AG04449 (cell line): ENCODE results near the gene SULT1A3.
"Not testable (repeated sequence)": the region's sequence is repeated elsewhere in the genome, so short reads cannot be mapped to it uniquely, and the experiment has no call there.

Experiments used
- CTCF ChIA-PET: fragments of 350-600 bp; formaldehyde crosslinking; extraction: SDS; loops from one replicate; lab custom pipeline; 2021; ENCODE audit warnings: antibody characterized with exemption; lab: Yijun Ruan, JAX
- POLR2A ChIA-PET: fragments of 400-600, 350-600 bp; formaldehyde crosslinking; extraction: SDS; loops from one replicate; lab custom pipeline; 2020; ENCODE audit warnings: antibody characterized with exemption, inconsistent platforms; lab: Yijun Ruan, JAX
- DNase-seq: peaks from one replicate; pipeline ENCODE4 v3.0.0-alpha.2; 2010; ENCODE audit warnings: low read depth, low spot score
- H3K4me3 ChIP-seq: 2 replicates; pipeline ENCODE4 v1.5.1; 2011; ENCODE audit warnings: low read depth, mild to moderate bottlenecking, control low read depth, low read length

The SULT1A3 gene

DNA sequence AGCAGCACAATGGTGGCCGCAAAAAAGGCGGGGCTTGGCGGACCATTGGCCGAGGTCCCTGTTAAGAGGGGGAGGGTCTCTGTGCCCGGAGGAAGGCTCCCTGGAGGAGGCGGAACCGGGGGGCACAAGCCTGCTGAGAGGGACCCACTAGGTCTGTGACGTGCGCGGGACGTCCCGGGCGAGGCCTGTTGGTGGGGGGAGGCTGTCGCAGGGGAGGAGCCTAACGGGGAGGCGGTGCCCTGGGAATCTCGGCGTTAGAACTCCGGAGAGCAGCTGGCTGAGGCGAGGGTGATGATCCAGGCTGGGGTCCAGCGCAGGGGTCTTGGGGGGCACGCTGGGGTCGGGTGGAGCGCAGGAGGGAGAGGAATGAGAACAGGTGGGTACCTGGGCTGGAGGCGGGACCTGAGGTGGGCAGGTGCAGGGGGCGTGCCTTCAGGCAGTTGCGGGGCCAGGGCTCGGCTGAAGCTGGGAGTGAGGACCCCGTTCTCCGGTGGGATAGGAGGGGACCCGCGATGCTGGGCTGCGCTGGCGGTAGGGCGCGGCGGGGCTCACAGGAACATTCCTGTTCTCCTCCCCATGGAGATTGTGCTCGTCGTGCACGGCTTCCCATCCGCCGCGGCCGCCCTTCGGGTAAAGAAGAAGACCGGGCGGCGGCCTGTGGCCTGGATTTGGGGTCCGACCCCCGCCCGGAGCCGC, 6.6 kb downstream of the SULT1A3 start:
- DNase-seq, POLR2A ChIA-PET, CTCF ChIA-PET: not testable (repeated sequence)
- peak overlapping the region; percentile 43 for H3K4me3 ChIP-seq

DNA sequence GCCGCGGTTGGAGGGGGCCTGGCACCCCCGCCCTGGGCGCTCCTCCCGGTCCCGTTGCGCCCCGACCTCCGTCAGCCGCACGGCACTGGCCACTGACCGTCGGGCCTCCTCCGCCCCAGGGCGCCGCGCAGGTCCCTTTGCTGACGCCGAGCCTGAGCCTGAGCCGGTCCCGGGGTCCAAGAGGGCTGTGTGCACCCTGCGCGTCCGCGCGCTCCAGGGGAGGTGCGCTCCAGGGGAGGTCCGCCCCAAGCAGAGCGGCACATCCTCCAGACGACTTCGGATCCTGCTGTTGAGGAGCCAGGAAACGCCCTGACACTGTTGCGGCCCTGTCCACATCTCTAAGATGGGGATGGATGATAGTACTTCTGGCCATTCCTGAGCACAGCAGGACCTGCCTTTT, 7.2 kb downstream of the SULT1A3 start:
- DNase-seq, POLR2A ChIA-PET, CTCF ChIA-PET, H3K4me3 ChIP-seq: not testable (repeated sequence)

DNA sequence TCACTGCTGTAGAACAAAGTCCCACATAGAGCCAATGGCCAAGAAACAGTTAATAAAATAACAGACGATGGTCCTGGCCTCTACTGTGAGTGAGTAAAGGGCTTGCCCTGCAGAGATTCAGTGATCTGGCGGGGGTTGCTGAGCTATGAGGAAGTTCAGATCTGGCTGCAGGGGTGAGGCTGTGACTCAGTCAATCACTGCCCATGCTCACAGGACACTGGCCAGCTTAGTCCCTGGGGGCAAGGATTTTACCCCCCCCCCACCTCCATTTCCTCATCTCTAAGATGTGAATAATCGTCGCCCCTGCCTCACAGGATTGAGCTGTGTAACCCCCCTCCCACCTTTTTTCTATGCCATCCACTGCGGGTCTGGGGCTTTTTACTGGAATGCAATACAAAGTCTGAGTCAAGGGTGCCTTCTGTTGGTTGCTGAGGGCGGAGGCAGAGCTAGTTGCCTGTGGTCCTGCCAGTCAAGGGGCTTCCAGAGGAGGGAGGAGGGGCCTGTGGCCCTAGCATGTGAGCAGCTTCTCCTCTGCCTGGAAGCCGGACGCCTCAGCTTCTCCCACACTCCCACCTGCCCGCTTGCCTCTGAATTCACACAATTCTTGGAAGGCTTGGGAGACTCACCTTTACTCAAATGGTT, 8.1 kb downstream of the SULT1A3 start:
- DNase-seq, CTCF ChIA-PET, POLR2A ChIA-PET, H3K4me3 ChIP-seq: not testable (repeated sequence)

DNA sequence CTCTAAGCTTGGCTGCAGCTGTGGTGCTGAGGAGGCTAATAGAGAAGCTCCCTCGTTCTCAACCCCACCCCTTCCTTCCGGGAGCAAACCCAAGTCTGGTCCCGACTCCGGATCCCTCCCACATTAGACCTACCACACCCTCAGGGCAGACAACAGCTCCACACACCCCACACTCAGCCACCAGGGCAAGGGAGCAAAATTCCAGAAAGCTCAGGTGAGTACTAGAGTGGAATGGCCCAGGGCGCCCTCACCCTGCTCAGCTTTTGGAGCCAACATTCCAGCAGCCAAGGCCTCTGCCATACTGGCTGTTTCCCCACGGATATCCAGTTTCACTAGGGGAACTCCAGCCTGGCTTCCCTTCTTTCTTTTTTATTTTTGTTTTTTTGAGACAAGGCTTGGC, 10.0 kb downstream of the SULT1A3 start:
- DNase-seq, H3K4me3 ChIP-seq, POLR2A ChIA-PET, CTCF ChIA-PET: not testable (repeated sequence)

DNA sequence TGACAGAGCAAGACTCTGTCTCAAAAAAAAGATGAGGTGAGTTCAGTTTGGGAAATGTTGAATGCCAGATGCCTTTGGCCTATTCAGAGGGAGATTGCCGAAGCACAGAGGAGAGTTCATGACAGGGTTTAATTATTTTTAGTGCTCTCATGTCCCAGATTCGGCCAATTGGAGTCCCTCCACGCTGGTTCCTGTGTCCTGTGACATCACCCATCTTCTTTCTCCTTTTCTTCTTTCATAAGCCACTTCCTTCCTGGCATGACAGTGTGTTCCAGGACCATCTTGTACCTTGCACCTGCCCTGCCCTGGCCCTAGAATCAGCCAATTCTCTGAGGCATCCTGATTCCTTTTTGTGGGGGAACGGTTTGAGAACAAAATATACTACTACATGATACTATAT, 12.4 kb downstream of the SULT1A3 start:
- H3K4me3 ChIP-seq, CTCF ChIA-PET, POLR2A ChIA-PET, DNase-seq: not testable (repeated sequence)

DNA sequence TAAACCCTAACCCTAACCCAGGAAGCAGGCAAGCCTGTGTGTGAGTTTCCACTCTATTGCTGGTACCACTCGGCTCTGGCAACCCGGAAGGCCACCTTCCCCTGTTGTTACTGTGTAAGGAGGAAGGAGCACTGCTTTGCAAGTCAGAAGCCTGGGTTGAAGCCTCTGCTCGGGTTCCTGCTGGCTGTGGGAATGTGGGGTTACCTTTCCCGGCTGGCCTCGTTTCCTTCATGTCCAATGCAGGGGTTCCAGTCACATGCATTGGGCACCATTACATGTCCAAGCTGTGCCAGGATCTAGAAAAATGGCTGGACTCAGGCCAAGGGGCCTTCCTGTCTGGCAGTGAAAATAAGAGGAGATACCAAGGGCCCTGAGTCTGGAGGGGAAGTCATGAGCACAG, 18.0 kb downstream of the SULT1A3 start:
- CTCF ChIA-PET, POLR2A ChIA-PET: not testable (repeated sequence)

DNA sequence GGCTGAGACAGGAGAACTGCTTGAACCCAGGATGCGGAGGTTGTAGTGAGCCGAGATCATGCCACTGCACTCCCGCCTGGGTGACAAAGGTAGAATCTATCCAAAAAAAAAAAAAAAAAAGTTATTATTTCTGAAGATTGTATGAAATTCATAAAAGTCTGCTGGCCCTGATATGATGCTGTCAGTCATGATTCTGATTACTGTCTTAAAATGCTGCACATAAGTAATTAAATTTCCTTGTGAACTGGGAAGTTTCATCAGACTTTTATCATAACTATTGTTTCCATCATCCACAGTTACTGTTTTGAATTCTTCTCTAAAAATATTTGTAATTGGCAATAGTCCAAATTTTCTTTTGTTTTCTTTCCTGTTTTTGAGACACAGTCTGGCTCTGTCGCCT, 49.3 kb downstream of the SULT1A3 start, which contains the start of gene NPIPB13:
TSS of gene NPIPB13 (minus strand) at position 101 of the 400 bp plus-strand sequence. CDS start 2,906 bp downstream, outside the sequence.
- POLR2A ChIA-PET, CTCF ChIA-PET, DNase-seq, H3K4me3 ChIP-seq: not testable (repeated sequence)

More for the DNA sequence above, 18.0 kb downstream of the SULT1A3 start:
- DNase-seq, H3K4me3 ChIP-seq: not testable (repeated sequence)
